B cell (primary cell): ENCODE data around the gene CDC42BPB. TPM values are rescaled to one million over a fixed set of nuclear protein-coding genes. Genes with fewer than 3 reads are reported as not detected.

ENCODE experiments used
- ATAC-seq: fragments of 200-7000 bp; cut with Tn5 transposase; one replicate; pipeline ENCODE4 v1.10.0; 2021; ENCODE audit warnings: low read depth, mild to moderate bottlenecking, moderate number of reproducible peaks, moderate library complexity
- CTCF ChIA-PET: fragments of 350-600 bp; sonication (Branson Sonifier 250); formaldehyde crosslinking; loops from one replicate; lab custom pipeline; 2021; ENCODE audit warnings: antibody characterized with exemption, inconsistent platforms; lab: Charles Lee
- POLR2A ChIA-PET: fragments of 350-600 bp; sonication (Branson Sonifier 250); formaldehyde crosslinking; loops from one replicate; lab custom pipeline; 2021; ENCODE audit warnings: antibody characterized with exemption; lab: Charles Lee
- DNase-seq: peaks from one replicate; pipeline ENCODE4 v3.0.0; 2013
- H2AFZ ChIP-seq: 2 replicates; pipeline ENCODE4 v1.6.1; 2012; ENCODE audit warnings: mild to moderate bottlenecking, low read depth, low read length; ENCODE audit not compliant: insufficient read depth, poor library complexity, severe bottlenecking
- H3K27ac ChIP-seq, 2 donors: 1 replicate in 1 of 2; 2 replicates in 1 of 2; pipeline ENCODE4 v1.5.1; 2012 to 2013; ENCODE audit warnings: low read length in 2 of 2, mild to moderate bottlenecking in 2 of 2, moderate library complexity in 1 of 2
- H3K27me3 ChIP-seq, 4 experiments: fragments of 200-600 bp in 1 of 4; sonication (generic) in 1 of 4; replicated peaks in 1 of 4; 1 replicate in 2 of 4; 2 replicates in 2 of 4; pipeline versions ENCODE4 v1.6.1 to v1.7.0; 2013 to 2016; ENCODE audit warnings: low read length in 3 of 4, mild to moderate bottlenecking in 2 of 4, mixed read lengths in 1 of 4, moderate library complexity in 1 of 4; ENCODE audit not compliant: insufficient read depth in 4 of 4, control insufficient read depth in 3 of 4; ENCODE audit errors: control extremely low read depth in 1 of 4
- H3K36me3 ChIP-seq, 2 experiments: replicated peaks in 1 of 2; 1 replicate in 1 of 2; 2 replicates in 1 of 2; pipeline versions ENCODE4 v1.6.1 to v1.7.1; 2013; ENCODE audit warnings: low read length in 1 of 2; ENCODE audit not compliant: insufficient read depth in 2 of 2, control insufficient read depth in 1 of 2; ENCODE audit errors: control extremely low read depth in 1 of 2, extremely low read depth in 1 of 2
- H3K4me1 ChIP-seq, 2 donors: fragments of 200-600 bp in 1 of 2; sonication (generic) in 1 of 2; 1 replicate in 1 of 2; 2 replicates in 1 of 2; pipeline versions ENCODE4 v1.5.1 to v1.6.1; 2013 to 2017; ENCODE audit warnings: low read length in 2 of 2; ENCODE audit not compliant: control insufficient read depth in 2 of 2, insufficient read depth in 2 of 2
- H3K4me2 ChIP-seq: replicated peaks from 2 replicates; pipeline ENCODE3; 2012; ENCODE audit warnings: mild to moderate bottlenecking, low read depth, low read length; ENCODE audit not compliant: poor library complexity, severe bottlenecking
- H3K4me3 ChIP-seq, 5 experiments: fragments of 200-600 bp in 1 of 5; sonication (generic) in 1 of 5; 1 replicate in 3 of 5; 2 replicates in 2 of 5; pipeline versions ENCODE4 v1.5.1 to v1.7.0; 2011 to 2016; ENCODE audit warnings: low read length in 4 of 5, mild to moderate bottlenecking in 4 of 5, low read depth in 2 of 5, control low read depth in 1 of 5, moderate library complexity in 1 of 5; ENCODE audit not compliant: insufficient read depth in 1 of 5; ENCODE audit errors: control extremely low read depth in 1 of 5, extremely low read depth in 1 of 5
- H3K79me2 ChIP-seq: fragments of 200-600 bp; sonication (generic); one replicate; pipeline ENCODE4 v1.6.0; 2016; ENCODE audit warnings: low read length; ENCODE audit not compliant: control insufficient read depth, insufficient read depth
- H3K9ac ChIP-seq: fragments of 200-600 bp; sonication (generic); 2 replicates; pipeline ENCODE4 v1.6.1; 2017; ENCODE audit warnings: mild to moderate bottlenecking, low read length, moderate library complexity
- H3K9me3 ChIP-seq, 3 donors: one replicate each; pipeline versions ENCODE4 v1.6.1 to v1.7.1; 2013; ENCODE audit warnings: low read length in 2 of 3; ENCODE audit not compliant: control insufficient read depth in 2 of 3, insufficient read depth in 1 of 3; ENCODE audit errors: control extremely low read depth in 1 of 3
- H4K20me1 ChIP-seq: 2 replicates; pipeline ENCODE4 v1.6.0; 2012; ENCODE audit warnings: mild to moderate bottlenecking, low read length; ENCODE audit not compliant: insufficient read depth, control insufficient read depth, poor library complexity, severe bottlenecking
- H3K27ac Mint-ChIP-seq: one replicate; pipeline ENCODE4 v1.8.0; 2021; ENCODE audit warnings: mixed read lengths
- H3K27me3 Mint-ChIP-seq: one replicate; pipeline ENCODE4 v1.8.0; 2021; ENCODE audit warnings: mixed read lengths
- H3K4me1 Mint-ChIP-seq: one replicate; pipeline ENCODE4 v1.8.0; 2021; ENCODE audit warnings: mixed read lengths
- H3K4me3 Mint-ChIP-seq: one replicate; pipeline ENCODE4 v1.8.0; 2021; ENCODE audit warnings: mixed read lengths
- H3K9me3 Mint-ChIP-seq: one replicate; pipeline ENCODE4 v1.8.0; 2022; ENCODE audit warnings: mixed read lengths; ENCODE audit not compliant: insufficient read depth
- EZH2 ChIP-seq: IDR thresholded peaks from 2 replicates; pipeline ENCODE4 v1.6.1; 2012; ENCODE audit warnings: borderline replicate concordance, low read depth, mild to moderate bottlenecking, moderate library complexity, low read length; ENCODE audit not compliant: insufficient read depth, poor library complexity, severe bottlenecking
- WGBS: methylation state at CpG from one replicate; pipeline ENCODE4 v1.1.5; 2013; ENCODE audit warnings: missing lambda C conversion rate; ENCODE audit not compliant: insufficient coverage; 5-methylcytosine and 5-hydroxymethylcytosine counted together
- intact Hi-C: fragments of 100-400 bp; cut with micrococcal nuclease; formaldehyde crosslinking; loops from one replicate; pipeline ENCODE4 v1.10.0; 2022
- polyA plus RNA-seq: library from polyadenylated mRNA; depleted of rRNA; stranded (reverse); fragments of >200 nt; gene quantifications from 2 replicates; pipeline ENCODE4 v1.2.3, GENCODE V29; 2012
- total RNA-seq, 2 donors: library from RNA; stranded (reverse); fragments of 120-200 nt in 1 of 2; gene quantifications; 1 replicate in 1 of 2; 2 replicates in 1 of 2; pipeline versions ENCODE4 v1.2.3 to v1.2.4, GENCODE V29; 2013 to 2022
- TF ChIP-seq, protein P1 (sequence below): fragments of 200-600 bp; IDR thresholded peaks from one replicate; pipeline ENCODE4 v1.8.0; 2022; ENCODE audit warnings: antibody characterized with exemption, mild to moderate bottlenecking

CDC42BPB gene
- total and polyA plus RNA-seq, 2 donors (not counting 1 experiment from before 2014, with no cell fraction given), result 23.9 to 52.5 TPM

DNA sequence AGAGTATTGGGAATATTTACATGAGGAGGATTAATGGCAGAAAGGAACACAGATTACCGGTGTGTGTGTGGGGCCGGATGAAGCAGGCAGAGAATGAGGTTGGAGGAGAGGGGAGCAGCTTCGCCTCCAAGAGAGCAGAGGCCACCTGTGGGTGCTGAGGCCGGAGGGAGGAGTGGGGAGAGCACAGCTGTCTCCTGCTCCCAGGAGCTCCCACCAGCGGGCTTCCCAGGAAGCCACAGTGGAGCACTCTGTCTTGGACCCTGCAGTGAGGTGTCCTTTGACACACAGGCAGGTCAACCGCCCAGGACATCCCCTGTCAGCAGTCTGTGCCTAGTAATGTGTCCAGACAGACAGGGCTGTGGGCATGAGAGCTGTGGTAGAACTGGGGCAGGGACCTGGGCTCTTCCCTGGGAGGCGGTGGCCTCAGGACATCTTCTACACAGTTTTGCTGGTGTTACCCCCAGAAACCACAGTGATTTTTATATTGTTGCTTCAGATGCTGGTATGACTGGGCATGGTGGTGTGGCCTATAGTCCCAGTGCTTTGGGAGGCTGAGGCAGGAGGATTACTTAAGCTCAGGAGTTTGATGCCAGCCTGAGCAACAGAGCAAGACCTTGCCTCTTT, 153.3 kb downstream of the CDC42BPB start:
- peaks cover 52% of the 10 kb centered on the region for H3K79me2 ChIP-seq
- no peaks in the 10 kb centered on the region for H3K27me3 Mint-ChIP-seq
- no peak overlapping the region for H3K4me3 ChIP-seq
- peaks cover 0 to 55% of the 10 kb centered on the region in 2 experiments for H3K36me3 ChIP-seq
- no peak overlapping the region for H3K9ac ChIP-seq
- peaks cover 3% of the 10 kb centered on the region for H4K20me1 ChIP-seq
- peak overlapping the region; percentile 1 for H3K4me2 ChIP-seq
- no peak overlapping the region for H3K4me3 Mint-ChIP-seq
- intact Hi-C loops, result no loop called here
- ATAC-seq, result no peak
- WGBS, result 94% methylated on average over 6 of the region's 7 CpGs
- no peak overlapping the region for H2AFZ ChIP-seq
- ChIA-PET POLR2A (no interaction called here), CTCF (interaction anchor here (0.9 to 1.6 kb wide), 3 partner anchors 13 to 206 kb away, joined by 3 to 5 read pairs (median 4); no protein-coding TSS in a partner anchor)
- H3K27ac Mint-ChIP-seq, result peak overlapping the region; percentile 73
- H3K9me3 Mint-ChIP-seq, result no peaks in the 10 kb centered on the region
- H3K27ac ChIP-seq, result peak overlapping the region in 1 of 2 donors; percentile 52
- peaks cover 57 to 71% of the 10 kb centered on the region in 2 donors for H3K4me1 ChIP-seq
- H3K4me1 Mint-ChIP-seq, result peaks cover 54% of the 10 kb centered on the region
- H3K9me3 ChIP-seq, result peaks cover 0 to 3% (median 0%) of the 10 kb centered on the region in 3 donors
- TF ChIP-seq, protein P1, sequence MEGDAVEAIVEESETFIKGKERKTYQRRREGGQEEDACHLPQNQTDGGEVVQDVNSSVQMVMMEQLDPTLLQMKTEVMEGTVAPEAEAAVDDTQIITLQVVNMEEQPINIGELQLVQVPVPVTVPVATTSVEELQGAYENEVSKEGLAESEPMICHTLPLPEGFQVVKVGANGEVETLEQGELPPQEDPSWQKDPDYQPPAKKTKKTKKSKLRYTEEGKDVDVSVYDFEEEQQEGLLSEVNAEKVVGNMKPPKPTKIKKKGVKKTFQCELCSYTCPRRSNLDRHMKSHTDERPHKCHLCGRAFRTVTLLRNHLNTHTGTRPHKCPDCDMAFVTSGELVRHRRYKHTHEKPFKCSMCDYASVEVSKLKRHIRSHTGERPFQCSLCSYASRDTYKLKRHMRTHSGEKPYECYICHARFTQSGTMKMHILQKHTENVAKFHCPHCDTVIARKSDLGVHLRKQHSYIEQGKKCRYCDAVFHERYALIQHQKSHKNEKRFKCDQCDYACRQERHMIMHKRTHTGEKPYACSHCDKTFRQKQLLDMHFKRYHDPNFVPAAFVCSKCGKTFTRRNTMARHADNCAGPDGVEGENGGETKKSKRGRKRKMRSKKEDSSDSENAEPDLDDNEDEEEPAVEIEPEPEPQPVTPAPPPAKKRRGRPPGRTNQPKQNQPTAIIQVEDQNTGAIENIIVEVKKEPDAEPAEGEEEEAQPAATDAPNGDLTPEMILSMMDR, result no peak
- TF ChIP-seq EZH2, result no peak
- H3K27me3 ChIP-seq, result no peaks in the 10 kb centered on the region
- no peak for DNase-seq

- H3K9me3 Mint-ChIP-seq, result no peaks in the 10 kb centered on the region
- no peak overlapping the region for H3K4me3 Mint-ChIP-seq
- H3K9me3 ChIP-seq, result peaks cover 0 to 3% (median 0%) of the 10 kb centered on the region in 3 donors
- intact Hi-C loops, result no loop called here
- 93% methylated on average over 24 of the region's 29 CpGs for WGBS
- peaks cover 61% of the 10 kb centered on the region for H3K4me1 Mint-ChIP-seq
- no peak overlapping the region for H3K4me3 ChIP-seq
- no peak overlapping the region for H2AFZ ChIP-seq
- peak overlapping the region; percentile 91 to 93 for H3K27ac ChIP-seq
- H3K4me2 ChIP-seq, result peak overlapping the region; percentile 76
- CTCF ChIA-PET, result interaction anchor here (0.9 to 1.6 kb wide), 4 partner anchors 13 to 209 kb away, joined by 3 to 5 read pairs (median 4); no protein-coding TSS in a partner anchor
- no peaks in the 10 kb centered on the region for H4K20me1 ChIP-seq
- H3K27me3 ChIP-seq, result no peaks in the 10 kb centered on the region
- ATAC-seq (no peak), DNase-seq (no peak)
- POLR2A ChIA-PET, result interaction anchor here (2.2 kb wide), 1 partner anchor 13 kb away, joined by 13 read pairs; no protein-coding TSS in a partner anchor
- H3K27ac Mint-ChIP-seq, result peak overlapping the region; percentile 73
- H3K4me1 ChIP-seq, result peaks cover 63 to 77% of the 10 kb centered on the region in 2 donors
- H3K36me3 ChIP-seq, result peaks cover 0 to 55% of the 10 kb centered on the region in 2 experiments
- H3K27me3 Mint-ChIP-seq, result no peaks in the 10 kb centered on the region
- TF ChIP-seq, protein P1, result no peak
- TF ChIP-seq EZH2, result no peak
- peaks cover 46% of the 10 kb centered on the region for H3K79me2 ChIP-seq
- no peak overlapping the region for H3K9ac ChIP-seq
Observed at GRCh38 chr14:102903248-102903888, 154.0 kb downstream of the CDC42BPB start.
